Astrocyte of the cerebellum (primary cell): ENCODE results near the gene JAG1.
A peak's percentile ranks its signal among the peaks of the same experiment; 100 is the strongest.

Experiments
- DNase-seq: peaks from one replicate; pipeline ENCODE4 v3.0.0-alpha.2; 2011; ENCODE audit warnings: low read depth
- H3K4me3 ChIP-seq: 2 replicates; pipeline ENCODE4 v1.5.1; 2011; ENCODE audit warnings: mild to moderate bottlenecking, low read depth, low read length, moderate library complexity
- in situ Hi-C: cut with HindIII; loops from 2 replicates; pipeline ENCODE4 v1.10.0; 2017; ENCODE audit warnings: low sequenced_read_pairs
- TF ChIP-seq, protein P1 (sequence below): IDR thresholded peaks from 2 replicates; pipeline ENCODE4 v1.5.1; 2012; ENCODE audit warnings: low read length, low read depth, moderate library complexity, mild to moderate bottlenecking; ENCODE audit errors: missing control alignments

The JAG1 gene

GRCh38 chr20:10651227-10651990 is 22.4 kb downstream of the JAG1 start:
- no peak overlapping the region for H3K4me3 ChIP-seq
- TF ChIP-seq, protein P1, sequence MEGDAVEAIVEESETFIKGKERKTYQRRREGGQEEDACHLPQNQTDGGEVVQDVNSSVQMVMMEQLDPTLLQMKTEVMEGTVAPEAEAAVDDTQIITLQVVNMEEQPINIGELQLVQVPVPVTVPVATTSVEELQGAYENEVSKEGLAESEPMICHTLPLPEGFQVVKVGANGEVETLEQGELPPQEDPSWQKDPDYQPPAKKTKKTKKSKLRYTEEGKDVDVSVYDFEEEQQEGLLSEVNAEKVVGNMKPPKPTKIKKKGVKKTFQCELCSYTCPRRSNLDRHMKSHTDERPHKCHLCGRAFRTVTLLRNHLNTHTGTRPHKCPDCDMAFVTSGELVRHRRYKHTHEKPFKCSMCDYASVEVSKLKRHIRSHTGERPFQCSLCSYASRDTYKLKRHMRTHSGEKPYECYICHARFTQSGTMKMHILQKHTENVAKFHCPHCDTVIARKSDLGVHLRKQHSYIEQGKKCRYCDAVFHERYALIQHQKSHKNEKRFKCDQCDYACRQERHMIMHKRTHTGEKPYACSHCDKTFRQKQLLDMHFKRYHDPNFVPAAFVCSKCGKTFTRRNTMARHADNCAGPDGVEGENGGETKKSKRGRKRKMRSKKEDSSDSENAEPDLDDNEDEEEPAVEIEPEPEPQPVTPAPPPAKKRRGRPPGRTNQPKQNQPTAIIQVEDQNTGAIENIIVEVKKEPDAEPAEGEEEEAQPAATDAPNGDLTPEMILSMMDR, result no peak
- DNase-seq, result no peak
- in situ Hi-C loops, result no loop called here

DNA sequence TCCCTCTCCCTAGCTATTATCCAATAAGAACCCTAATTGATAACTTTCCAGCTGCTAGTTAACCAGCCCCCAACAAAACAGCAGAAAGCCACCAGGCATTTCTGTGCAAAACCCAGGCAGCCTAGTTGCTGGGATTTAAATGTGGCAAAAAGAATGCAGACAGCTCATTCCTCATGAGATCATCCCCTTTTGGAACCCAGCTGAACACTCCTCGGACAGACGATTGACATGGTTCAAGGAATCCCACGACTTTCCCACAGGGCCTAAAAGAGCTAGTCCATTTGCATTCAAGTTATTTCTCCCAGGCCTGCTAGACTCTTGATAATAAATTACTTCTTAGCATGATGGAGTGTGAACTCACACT is 24.0 kb downstream of the JAG1 start:
- TF ChIP-seq, protein P1, result no peak
- H3K4me3 ChIP-seq, result no peak overlapping the region
- DNase-seq, result no peak
- in situ Hi-C loops, result no loop called here

- in situ Hi-C loops, result no loop called here
- no peak for DNase-seq
- H3K4me3 ChIP-seq, result no peak overlapping the region
- TF ChIP-seq, protein P1, result no peak
Observed at GRCh38 chr20:10649080-10649796, 24.6 kb downstream of the JAG1 start.

GRCh38 chr20:10648651-10649050 is 25.1 kb downstream of the JAG1 start:
- in situ Hi-C loops, result no loop called here
- peak; percentile 82 for DNase-seq
- TF ChIP-seq, protein P1, result no peak

GRCh38 chr20:10647909-10648308 is 25.9 kb downstream of the JAG1 start:
- no peak for DNase-seq
- no peak overlapping the region for H3K4me3 ChIP-seq
- TF ChIP-seq, protein P1, result no peak
- in situ Hi-C loops, result no loop called here

More at GRCh38 chr20:10648651-10649050, 25.1 kb downstream of the JAG1 start:
- H3K4me3 ChIP-seq, result no peak overlapping the region

DNA sequence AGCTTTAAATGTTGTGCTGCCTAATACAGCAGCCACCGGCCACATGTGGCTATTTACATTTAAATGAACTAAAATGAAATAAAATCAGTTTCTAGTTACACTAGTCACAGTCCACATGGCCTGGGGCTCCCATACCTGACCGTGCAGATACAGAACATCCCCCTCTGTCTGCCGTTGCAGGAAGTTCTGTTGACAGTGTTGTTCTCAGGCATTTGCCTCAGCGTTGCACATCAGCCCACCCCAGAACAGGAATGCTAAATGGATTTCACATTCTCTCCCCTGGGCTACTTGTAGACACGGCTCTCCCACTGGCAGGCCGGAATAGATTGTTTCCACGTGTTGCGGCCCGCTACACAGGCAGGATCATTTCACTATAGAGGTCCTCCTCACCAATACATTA is 26.3 kb downstream of the JAG1 start:
- TF ChIP-seq, protein P1, result peak; percentile 59
- in situ Hi-C loops, result no loop called here
- no peak for DNase-seq
- no peak overlapping the region for H3K4me3 ChIP-seq
